Tibial nerve (tissue), 3 donors: ENCODE results near the gene TCF12.

Experiments
- CTCF ChIP-seq, 5 experiments: fragments of 200-600 bp in 3 of 5; fragments of 450-650 bp in 2 of 5; sonication (generic) in 3 of 5; IDR thresholded peaks; one replicate each; pipeline ENCODE4 v1.5.1; 2016 to 2019; ENCODE audit warnings: antibody characterized with exemption in 5 of 5, mild to moderate bottlenecking in 3 of 5, moderate library complexity in 2 of 5
- POLR2A ChIP-seq, 2 donors: fragments of 450-650 bp; IDR thresholded peaks; one replicate each; pipeline ENCODE4 v1.6.1; 2017; ENCODE audit warnings: antibody characterized with exemption in 2 of 2, mild to moderate bottlenecking in 2 of 2, moderate library complexity in 2 of 2

- TF ChIP-seq CTCF (IDR thresholded peaks at IDR 0.05) (no peak), POLR2A (IDR thresholded peaks at IDR 0.05) (no peak)
These were observed 313.1 kb downstream of the TCF12 start for GRCh38 chr15:57231559-57231958.
